ENCODE measurements around the gene GAREM2.
"Not testable (repeated sequence)": the region's sequence is repeated elsewhere in the genome, so short reads cannot be mapped to it uniquely, and the experiment has no call there.

GAREM2 gene

DNA sequence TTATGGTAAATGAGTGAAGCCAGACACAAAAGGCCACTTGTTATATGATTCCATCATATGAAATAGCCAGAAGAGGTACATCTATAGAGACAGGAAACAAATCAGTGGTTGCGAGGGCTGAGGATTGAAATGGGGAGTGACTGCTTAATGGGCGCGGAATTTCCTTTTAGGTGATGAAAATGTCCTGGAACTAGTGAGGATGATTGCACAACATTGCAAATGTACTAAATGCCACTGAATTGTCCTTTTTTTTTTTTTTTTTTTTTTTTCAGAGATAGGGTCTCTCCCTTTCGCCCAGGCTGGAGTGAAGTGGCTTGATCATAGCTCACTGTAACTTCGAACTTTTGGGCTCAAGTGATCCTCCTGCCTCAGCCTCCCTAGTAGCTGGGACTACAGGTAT, 15.3 kb upstream of the GAREM2 start:
- H3K4me3 ChIP-seq (ENCODE audit: control insufficient read depth, low read depth, low read length): no peak overlapping the region
- no peak for DNase-seq (ENCODE audit: low read depth)
- TF ChIP-seq, protein P1, sequence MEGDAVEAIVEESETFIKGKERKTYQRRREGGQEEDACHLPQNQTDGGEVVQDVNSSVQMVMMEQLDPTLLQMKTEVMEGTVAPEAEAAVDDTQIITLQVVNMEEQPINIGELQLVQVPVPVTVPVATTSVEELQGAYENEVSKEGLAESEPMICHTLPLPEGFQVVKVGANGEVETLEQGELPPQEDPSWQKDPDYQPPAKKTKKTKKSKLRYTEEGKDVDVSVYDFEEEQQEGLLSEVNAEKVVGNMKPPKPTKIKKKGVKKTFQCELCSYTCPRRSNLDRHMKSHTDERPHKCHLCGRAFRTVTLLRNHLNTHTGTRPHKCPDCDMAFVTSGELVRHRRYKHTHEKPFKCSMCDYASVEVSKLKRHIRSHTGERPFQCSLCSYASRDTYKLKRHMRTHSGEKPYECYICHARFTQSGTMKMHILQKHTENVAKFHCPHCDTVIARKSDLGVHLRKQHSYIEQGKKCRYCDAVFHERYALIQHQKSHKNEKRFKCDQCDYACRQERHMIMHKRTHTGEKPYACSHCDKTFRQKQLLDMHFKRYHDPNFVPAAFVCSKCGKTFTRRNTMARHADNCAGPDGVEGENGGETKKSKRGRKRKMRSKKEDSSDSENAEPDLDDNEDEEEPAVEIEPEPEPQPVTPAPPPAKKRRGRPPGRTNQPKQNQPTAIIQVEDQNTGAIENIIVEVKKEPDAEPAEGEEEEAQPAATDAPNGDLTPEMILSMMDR (IDR thresholded peaks at IDR 0.05; ENCODE audit: control insufficient read depth, insufficient read depth, low read depth, low read length, missing control alignments): no peak

DNA sequence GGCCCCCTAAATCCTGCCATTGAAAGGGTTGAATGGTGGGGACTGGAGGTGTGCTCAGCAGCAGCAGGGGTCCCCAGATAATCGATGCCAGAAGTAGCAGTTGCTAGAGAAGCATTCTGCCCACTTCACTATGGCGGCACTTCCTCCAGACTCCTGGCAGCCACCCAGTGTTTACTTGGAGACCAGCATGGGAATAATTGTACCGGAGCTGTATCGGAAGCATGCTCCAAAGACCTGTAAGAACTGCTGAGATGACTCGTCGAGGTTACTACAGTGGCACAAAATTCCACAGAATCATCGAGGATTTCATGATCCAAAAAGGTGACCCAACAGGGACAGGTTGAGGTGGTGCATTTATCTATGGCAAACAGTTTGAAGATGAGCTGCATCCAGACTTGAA, 11.0 kb upstream of the GAREM2 start:
- no peak for DNase-seq (ENCODE audit: low read depth)
- TF ChIP-seq, protein P1 (IDR thresholded peaks at IDR 0.05; ENCODE audit: control insufficient read depth, insufficient read depth, low read depth, low read length, missing control alignments): no peak
- no peak overlapping the region for H3K4me3 ChIP-seq (ENCODE audit: control insufficient read depth, low read depth, low read length)

DNA sequence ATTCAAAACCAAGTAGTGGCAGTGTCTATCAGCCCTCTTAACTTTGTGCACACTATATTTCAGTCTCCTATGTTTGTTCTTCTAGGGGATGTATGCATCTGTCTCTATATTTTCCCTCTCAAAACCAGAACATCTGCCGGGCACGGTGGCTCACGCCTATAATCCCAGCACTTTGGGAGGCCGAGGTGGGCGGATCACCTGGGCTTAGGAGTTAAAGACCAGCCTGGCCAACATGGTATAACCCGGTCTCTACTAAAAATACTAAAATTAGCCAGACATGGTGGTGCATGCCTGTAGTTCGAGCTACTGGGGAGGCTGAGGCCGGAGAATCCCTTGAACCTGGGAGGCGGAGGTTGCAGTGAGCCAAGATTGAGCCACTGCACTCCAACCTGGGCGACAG, 9.9 kb upstream of the GAREM2 start:
- no peak overlapping the region for H3K4me3 ChIP-seq (ENCODE audit: control insufficient read depth, low read depth, low read length)
- DNase-seq (ENCODE audit: low read depth): no peak
- TF ChIP-seq, protein P1 (IDR thresholded peaks at IDR 0.05; ENCODE audit: control insufficient read depth, insufficient read depth, low read depth, low read length, missing control alignments): no peak

DNA sequence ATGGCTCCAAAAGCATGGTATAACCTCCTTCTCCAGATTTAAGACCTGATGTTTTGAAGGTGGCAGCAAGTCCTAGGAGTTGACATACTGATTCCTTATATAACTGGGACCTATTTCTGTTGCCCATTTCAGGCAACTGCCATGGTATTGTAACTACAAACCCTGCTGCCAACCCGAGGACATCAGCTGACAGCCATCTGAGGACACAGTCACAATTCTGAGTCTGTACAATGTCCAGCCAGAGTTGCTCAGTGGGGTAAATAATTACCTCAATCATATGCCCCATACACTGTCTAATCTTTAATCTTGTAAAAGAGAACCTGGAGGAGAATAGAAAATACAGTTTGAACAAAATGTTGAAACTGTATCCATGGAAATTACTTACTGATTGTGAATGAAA, 8.7 kb upstream of the GAREM2 start:
- no peak overlapping the region for H3K4me3 ChIP-seq (ENCODE audit: control insufficient read depth, low read depth, low read length)
- no peak for DNase-seq (ENCODE audit: low read depth)
- TF ChIP-seq, protein P1 (IDR thresholded peaks at IDR 0.05; ENCODE audit: control insufficient read depth, insufficient read depth, low read depth, low read length, missing control alignments): no peak

DNA sequence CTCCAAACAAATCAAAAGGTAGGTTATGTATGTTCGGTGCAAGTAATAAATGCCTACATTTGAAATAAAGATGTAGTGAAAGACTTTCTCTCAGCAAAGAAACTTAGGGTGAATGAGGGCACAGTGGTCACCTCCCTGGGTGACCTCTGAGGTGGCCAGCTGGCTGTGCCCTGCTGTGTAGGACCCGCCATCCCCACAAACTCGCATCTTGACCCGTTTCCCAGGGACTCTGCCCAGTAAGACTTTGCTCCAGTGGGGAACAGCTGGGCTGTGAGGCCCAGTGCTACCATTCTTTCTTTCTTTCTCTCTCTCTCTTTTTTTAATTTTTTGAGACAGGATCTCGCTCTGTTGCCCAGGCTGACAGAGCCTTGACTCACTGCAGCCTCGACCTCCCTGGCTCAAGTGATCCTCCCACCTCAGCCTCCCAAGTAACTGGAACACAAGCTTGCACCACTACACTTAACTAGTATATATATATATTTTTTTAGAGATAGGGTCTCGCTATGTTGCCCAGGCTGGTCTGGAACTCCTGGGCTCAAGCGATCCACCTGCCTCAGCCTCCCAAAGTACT, 8.2 kb upstream of the GAREM2 start:
- H3K4me3 ChIP-seq (ENCODE audit: control insufficient read depth, low read depth, low read length): no peak overlapping the region
- DNase-seq (ENCODE audit: low read depth): no peak
- TF ChIP-seq, protein P1 (IDR thresholded peaks at IDR 0.05; ENCODE audit: control insufficient read depth, insufficient read depth, low read depth, low read length, missing control alignments): no peak

DNA sequence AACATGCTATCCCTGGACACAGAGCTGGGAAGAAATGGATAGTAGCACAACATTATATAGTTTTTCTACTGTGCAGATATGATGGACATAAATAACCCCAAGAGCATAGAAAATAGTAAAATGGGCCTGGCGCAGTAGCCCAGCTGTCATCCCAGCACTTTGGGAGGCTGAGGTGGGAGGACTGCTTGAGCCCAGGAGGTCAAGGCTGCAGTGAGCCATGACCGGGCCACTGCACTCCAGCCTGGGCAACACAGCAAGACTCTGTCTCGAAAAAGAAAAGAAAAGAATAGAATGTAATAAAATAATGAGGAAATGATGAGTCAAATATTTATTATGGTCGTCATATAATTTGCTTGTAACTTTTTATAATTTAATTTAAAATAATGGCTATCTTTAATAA, 7.5 kb upstream of the GAREM2 start:
- TF ChIP-seq, protein P1 (IDR thresholded peaks at IDR 0.05; ENCODE audit: control insufficient read depth, insufficient read depth, low read depth, low read length, missing control alignments): no peak
- no peak for DNase-seq (ENCODE audit: low read depth)
- no peak overlapping the region for H3K4me3 ChIP-seq (ENCODE audit: control insufficient read depth, low read depth, low read length)

DNA sequence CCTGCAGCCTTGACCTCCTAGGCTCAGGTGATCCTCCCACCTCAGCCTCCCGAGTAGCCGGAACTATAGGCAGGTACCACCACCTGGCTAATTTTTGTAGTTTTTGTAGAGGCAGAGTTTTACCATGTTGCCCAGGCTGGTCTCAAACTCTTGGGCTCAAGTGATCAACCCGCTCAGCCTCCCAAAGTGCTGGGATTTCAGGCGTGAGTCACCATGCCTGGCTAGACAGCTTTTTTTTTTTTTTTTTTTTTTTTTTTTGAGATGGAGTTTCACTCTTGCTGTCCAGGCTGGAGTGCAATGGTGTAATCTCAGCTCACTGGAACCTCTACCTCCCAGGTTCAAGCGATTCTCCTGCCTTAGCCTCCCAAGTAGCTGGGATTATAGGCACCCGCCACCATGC, 6.3 kb upstream of the GAREM2 start:
- DNase-seq (ENCODE audit: low read depth); H3K4me3 ChIP-seq (ENCODE audit: control insufficient read depth, low read depth, low read length): not testable (repeated sequence)

All from AG09309 (cell line).